NCI-H187 (cell line): ENCODE results near the gene ACTL8.

Experiments
- DNase-seq, 2 experiments: peaks; one replicate each; lab custom pipeline; 2025; lab: John Stamatoyannopoulos, UW

The ACTL8 gene

DNA sequence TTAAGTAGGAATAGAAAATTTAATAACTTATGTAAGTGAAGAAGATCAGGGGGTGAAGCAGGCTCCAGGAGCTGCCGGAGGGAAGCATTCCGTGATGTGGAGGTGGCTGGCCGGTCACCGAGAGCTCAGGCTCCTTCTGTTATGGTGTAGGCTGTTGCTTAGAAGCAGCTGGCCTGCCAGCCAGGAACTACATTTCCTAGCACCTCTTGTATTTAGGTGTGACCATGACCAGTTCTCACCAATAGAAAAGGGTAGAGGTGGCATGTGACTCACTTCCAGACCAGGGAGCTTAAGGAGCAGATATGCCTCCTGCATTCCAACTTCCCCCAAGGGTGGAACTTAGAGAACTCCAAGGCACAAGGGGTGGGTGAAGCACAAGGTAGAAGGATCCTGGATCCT lies 120.7 kb downstream of the ACTL8 start:
- no peak for DNase-seq
